ENCODE data around the gene KIAA0232. TPM values are rescaled to one million over a fixed set of nuclear protein-coding genes. Genes with fewer than 3 reads are reported as not detected.
"Not testable (repeated sequence)": the region's sequence is repeated elsewhere in the genome, so short reads cannot be mapped to it uniquely, and the experiment has no call there.

KIAA0232 gene
- total and polyA plus RNA-seq, 5 donors from 2014 or later = 5.6 to 25.3 (median 13.5) TPM

GRCh38 chr4:6751611-6752485, 30.7 kb upstream of the KIAA0232 start:
- no peak for ATAC-seq (ENCODE audit: low read depth in 2 of 2)
- no peak overlapping the region for H3K27ac ChIP-seq (ENCODE audit: insufficient read depth, low read length, poor library complexity, severe bottlenecking)

GRCh38 chr4:6752486-6752829, 30.1 kb upstream of the KIAA0232 start:
- Histone ChIP-seq H3K27me3 (ENCODE audit: control insufficient read depth, insufficient read depth, low read length) (no peaks in the 10 kb centered on the region), H3K36me3 (ENCODE audit: control insufficient read depth, insufficient read depth, low read length) (no peaks in the 10 kb centered on the region), H3K4me1 (ENCODE audit: control insufficient read depth, insufficient read depth, low read length, poor library complexity, severe bottlenecking) (peaks cover 13% of the 10 kb centered on the region), H3K9me3 (ENCODE audit: control insufficient read depth in 2 of 2, low read length in 2 of 2) (no peaks in the 10 kb centered on the region), H3K4me3 (ENCODE audit: low read depth, low read length) (no peak overlapping the region), H3K27ac (ENCODE audit: insufficient read depth, low read length, poor library complexity, severe bottlenecking) (no peak overlapping the region)
- DNase-seq = no peak
- H3K27me3 Mint-ChIP-seq = no peaks in the 10 kb centered on the region
- no peaks in the 10 kb centered on the region for H3K36me3 Mint-ChIP-seq
- H3K4me3 Mint-ChIP-seq = no peak overlapping the region
- H3K9me3 Mint-ChIP-seq = no peaks in the 10 kb centered on the region
- no peak for ATAC-seq (ENCODE audit: low read depth in 2 of 2)
- peaks cover 0 to 14% (median 8%) of the 10 kb centered on the region in 4 donors for H3K4me1 Mint-ChIP-seq
- H3K27ac Mint-ChIP-seq = no peak overlapping the region

More at GRCh38 chr4:6751611-6752485, 30.7 kb upstream of the KIAA0232 start:
- no peaks in the 10 kb centered on the region for H3K27me3 Mint-ChIP-seq
- peak overlapping the region; percentile 57 to 83 (median 71) for H3K4me3 Mint-ChIP-seq
- peak overlapping the region; percentile 71 for H3K4me3 ChIP-seq (ENCODE audit: low read depth, low read length)
- H3K27me3 ChIP-seq (ENCODE audit: control insufficient read depth, insufficient read depth, low read length) = no peaks in the 10 kb centered on the region
- no peaks in the 10 kb centered on the region for H3K36me3 Mint-ChIP-seq
- H3K4me1 ChIP-seq (ENCODE audit: control insufficient read depth, insufficient read depth, low read length, poor library complexity, severe bottlenecking) = peaks cover 13% of the 10 kb centered on the region
- DNase-seq = peak in 1 of 3 donors; percentile 55
- H3K36me3 ChIP-seq (ENCODE audit: control insufficient read depth, insufficient read depth, low read length) = no peaks in the 10 kb centered on the region
- no peaks in the 10 kb centered on the region for H3K9me3 ChIP-seq (ENCODE audit: control insufficient read depth in 2 of 2, low read length in 2 of 2)
- H3K9me3 Mint-ChIP-seq = no peaks in the 10 kb centered on the region
- H3K27ac Mint-ChIP-seq = peak overlapping the region in 2 of 3 donors; percentile 42 to 94
- H3K4me1 Mint-ChIP-seq = peaks cover 0 to 14% (median 8%) of the 10 kb centered on the region in 4 donors

GRCh38 chr4:6753103-6753560, 29.4 kb upstream of the KIAA0232 start:
- H3K4me1 ChIP-seq (ENCODE audit: control insufficient read depth, insufficient read depth, low read length, poor library complexity, severe bottlenecking) = peaks cover 13% of the 10 kb centered on the region
- no peaks in the 10 kb centered on the region for H3K9me3 ChIP-seq (ENCODE audit: control insufficient read depth in 2 of 2, low read length in 2 of 2)
- Mint-ChIP-seq H3K9me3 (no peaks in the 10 kb centered on the region), H3K4me1 (peaks cover 0 to 14% (median 8%) of the 10 kb centered on the region in 4 donors), H3K27ac (no peak overlapping the region), H3K36me3 (no peaks in the 10 kb centered on the region), H3K4me3 (no peak overlapping the region), H3K27me3 (no peaks in the 10 kb centered on the region)
- H3K36me3 ChIP-seq (ENCODE audit: control insufficient read depth, insufficient read depth, low read length) = no peaks in the 10 kb centered on the region
- no peak overlapping the region for H3K27ac ChIP-seq (ENCODE audit: insufficient read depth, low read length, poor library complexity, severe bottlenecking)
- no peaks in the 10 kb centered on the region for H3K27me3 ChIP-seq (ENCODE audit: control insufficient read depth, insufficient read depth, low read length)
- ATAC-seq (ENCODE audit: low read depth in 2 of 2) (no peak), DNase-seq (no peak)
- H3K4me3 ChIP-seq (ENCODE audit: low read depth, low read length) = no peak overlapping the region

- Mint-ChIP-seq H3K4me1 (peaks cover 0 to 14% (median 8%) of the 10 kb centered on the region in 4 donors), H3K36me3 (no peaks in the 10 kb centered on the region), H3K27me3 (no peaks in the 10 kb centered on the region), H3K4me3 (no peak overlapping the region), H3K9me3 (no peaks in the 10 kb centered on the region), H3K27ac (no peak overlapping the region)
- Histone ChIP-seq H3K9me3 (ENCODE audit: control insufficient read depth in 2 of 2, low read length in 2 of 2) (no peaks in the 10 kb centered on the region), H3K27me3 (ENCODE audit: control insufficient read depth, insufficient read depth, low read length) (no peaks in the 10 kb centered on the region), H3K27ac (ENCODE audit: insufficient read depth, low read length, poor library complexity, severe bottlenecking) (no peak overlapping the region), H3K4me1 (ENCODE audit: control insufficient read depth, insufficient read depth, low read length, poor library complexity, severe bottlenecking) (peaks cover 13% of the 10 kb centered on the region), H3K36me3 (ENCODE audit: control insufficient read depth, insufficient read depth, low read length) (no peaks in the 10 kb centered on the region), H3K4me3 (ENCODE audit: low read depth, low read length) (no peak overlapping the region)
- no peak for ATAC-seq (ENCODE audit: low read depth in 2 of 2)
- no peak for DNase-seq
These were observed 28.6 kb upstream of the KIAA0232 start for GRCh38 chr4:6753891-6754290.

GRCh38 chr4:6754481-6755087, 27.9 kb upstream of the KIAA0232 start:
- no peaks in the 10 kb centered on the region for H3K9me3 Mint-ChIP-seq
- peaks cover 0 to 14% (median 8%) of the 10 kb centered on the region in 4 donors for H3K4me1 Mint-ChIP-seq
- Histone ChIP-seq H3K4me3 (ENCODE audit: low read depth, low read length) (no peak overlapping the region), H3K27me3 (ENCODE audit: control insufficient read depth, insufficient read depth, low read length) (no peaks in the 10 kb centered on the region), H3K9me3 (ENCODE audit: control insufficient read depth in 2 of 2, low read length in 2 of 2) (no peaks in the 10 kb centered on the region), H3K27ac (ENCODE audit: insufficient read depth, low read length, poor library complexity, severe bottlenecking) (no peak overlapping the region), H3K36me3 (ENCODE audit: control insufficient read depth, insufficient read depth, low read length) (no peaks in the 10 kb centered on the region), H3K4me1 (ENCODE audit: control insufficient read depth, insufficient read depth, low read length, poor library complexity, severe bottlenecking) (peaks cover 13% of the 10 kb centered on the region)
- no peak for DNase-seq
- H3K27me3 Mint-ChIP-seq = peaks cover under 1% of the 10 kb centered on the region
- no peak for ATAC-seq (ENCODE audit: low read depth in 2 of 2)
- no peak overlapping the region for H3K27ac Mint-ChIP-seq
- no peaks in the 10 kb centered on the region for H3K36me3 Mint-ChIP-seq
- no peak overlapping the region for H3K4me3 Mint-ChIP-seq

- H3K4me3 Mint-ChIP-seq = no peak overlapping the region
- no peaks in the 10 kb centered on the region for H3K36me3 Mint-ChIP-seq
- no peaks in the 10 kb centered on the region for H3K9me3 Mint-ChIP-seq
- no peaks in the 10 kb centered on the region for H3K9me3 ChIP-seq (ENCODE audit: control insufficient read depth in 2 of 2, low read length in 2 of 2)
- peaks cover 5% of the 10 kb centered on the region for H3K27me3 Mint-ChIP-seq
- no peaks in the 10 kb centered on the region for H3K36me3 ChIP-seq (ENCODE audit: control insufficient read depth, insufficient read depth, low read length)
- no peak overlapping the region for H3K27ac Mint-ChIP-seq
- ATAC-seq (ENCODE audit: low read depth in 2 of 2) = no peak
- DNase-seq = no peak
- H3K4me1 ChIP-seq (ENCODE audit: control insufficient read depth, insufficient read depth, low read length, poor library complexity, severe bottlenecking) = peaks cover 13% of the 10 kb centered on the region
- H3K27me3 ChIP-seq (ENCODE audit: control insufficient read depth, insufficient read depth, low read length) = no peaks in the 10 kb centered on the region
- no peak overlapping the region for H3K27ac ChIP-seq (ENCODE audit: insufficient read depth, low read length, poor library complexity, severe bottlenecking)
- no peak overlapping the region for H3K4me3 ChIP-seq (ENCODE audit: low read depth, low read length)
- H3K4me1 Mint-ChIP-seq = peaks cover 0 to 14% (median 8%) of the 10 kb centered on the region in 4 donors
These were observed 27.3 kb upstream of the KIAA0232 start for GRCh38 chr4:6755088-6755753.

- H3K27ac Mint-ChIP-seq; H3K4me3 ChIP-seq (ENCODE audit: low read depth, low read length); ATAC-seq (ENCODE audit: low read depth in 2 of 2); DNase-seq; H3K27me3 ChIP-seq (ENCODE audit: control insufficient read depth, insufficient read depth, low read length); H3K9me3 ChIP-seq (ENCODE audit: control insufficient read depth in 2 of 2, low read length in 2 of 2); H3K4me3 Mint-ChIP-seq; H3K4me1 ChIP-seq (ENCODE audit: control insufficient read depth, insufficient read depth, low read length, poor library complexity, severe bottlenecking); H3K9me3 Mint-ChIP-seq; H3K36me3 Mint-ChIP-seq; H3K36me3 ChIP-seq (ENCODE audit: control insufficient read depth, insufficient read depth, low read length); H3K27me3 Mint-ChIP-seq; H3K27ac ChIP-seq (ENCODE audit: insufficient read depth, low read length, poor library complexity, severe bottlenecking): not testable (repeated sequence)
- peaks cover 0 to 11% (median 7%) of the 10 kb centered on the region in 4 donors for H3K4me1 Mint-ChIP-seq
These were observed 26.2 kb upstream of the KIAA0232 start for GRCh38 chr4:6756345-6756744.
